HL-60 (cell line): Measurements from ENCODE around the gene ACTL6A.

Experiments
- DNase-seq, 2 experiments: peaks; one replicate each; pipeline ENCODE4 v3.0.0-alpha.2; 2010 to 2020; ENCODE audit warnings: low read depth in 1 of 2, low spot score in 1 of 2
- H3K27ac ChIP-seq: fragments of 250-450 bp; sonication (Bioruptor Pico); replicated peaks from 2 replicates; pipeline ENCODE4 v1.5.1; 2020; ENCODE audit warnings: mild to moderate bottlenecking, moderate library complexity
- H3K27me3 ChIP-seq: fragments of 250-450 bp; sonication (Bioruptor Pico); 2 replicates; pipeline ENCODE4 v1.5.1; 2021; ENCODE audit warnings: mild to moderate bottlenecking, moderate library complexity; ENCODE audit not compliant: insufficient read depth, poor library complexity, severe bottlenecking
- H3K4me3 ChIP-seq: replicated peaks from 2 replicates; pipeline ENCODE4 v1.5.1; 2011; ENCODE audit warnings: mild to moderate bottlenecking, control low read depth, low read length; ENCODE audit not compliant: insufficient read depth
- GABPA ChIP-seq: IDR thresholded peaks from 2 replicates; pipeline ENCODE4 v1.6.1; 2012; ENCODE audit warnings: low read depth
- POLR2AphosphoS5 ChIP-seq: IDR thresholded peaks from 2 replicates; pipeline ENCODE4 v1.6.1; 2012; ENCODE audit warnings: low read depth
- SPI1 ChIP-seq: IDR thresholded peaks from 2 replicates; pipeline ENCODE4 v1.6.1; 2012; ENCODE audit warnings: low read depth, mild to moderate bottlenecking, borderline replicate concordance
- TF ChIP-seq, protein P1 (sequence below): IDR thresholded peaks from one replicate; pipeline ENCODE4 v1.5.1; 2011; ENCODE audit warnings: low read length, control low read depth, inconsistent platforms; ENCODE audit not compliant: insufficient read depth
- TF ChIP-seq, protein P2 (sequence below): IDR thresholded peaks from 2 replicates; pipeline ENCODE4 v1.6.1; 2012; ENCODE audit warnings: low read depth; ENCODE audit not compliant: insufficient replicate concordance

The ACTL6A gene

DNA sequence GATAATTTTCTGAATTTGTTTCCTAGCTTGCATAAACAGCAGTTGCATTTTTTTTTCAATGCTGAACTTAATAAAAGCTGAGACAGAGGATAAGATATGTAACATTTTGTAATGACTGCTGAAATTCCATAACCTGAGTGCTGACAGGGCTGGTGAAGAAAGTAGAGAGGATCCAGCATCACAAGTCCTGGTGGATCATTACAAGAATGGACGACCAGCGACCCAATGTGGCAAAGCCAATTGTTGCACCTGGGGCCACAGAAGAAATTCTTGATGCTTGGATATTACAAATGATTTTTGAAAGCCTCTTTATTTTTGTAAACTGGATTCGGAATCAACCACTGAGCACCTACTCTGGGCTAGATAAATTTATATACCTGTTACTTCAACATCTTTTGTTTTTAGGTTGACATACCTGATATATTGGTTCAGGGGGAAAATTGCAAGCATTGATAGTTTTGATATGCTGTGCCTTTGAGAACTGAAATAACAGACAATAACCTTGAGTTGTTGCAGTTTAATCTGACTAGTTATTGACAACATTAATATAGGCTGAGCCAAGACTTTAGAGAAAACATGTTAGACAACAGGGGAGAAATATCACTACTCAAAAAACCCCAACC is 3.9 kb upstream of the ACTL6A start:
- peak; percentile 13 to 76 for DNase-seq
- Histone ChIP-seq H3K4me3 (no peak overlapping the region), H3K27ac (no peak overlapping the region), H3K27me3 (no peaks in the 10 kb centered on the region)
- TF ChIP-seq, protein P1, sequence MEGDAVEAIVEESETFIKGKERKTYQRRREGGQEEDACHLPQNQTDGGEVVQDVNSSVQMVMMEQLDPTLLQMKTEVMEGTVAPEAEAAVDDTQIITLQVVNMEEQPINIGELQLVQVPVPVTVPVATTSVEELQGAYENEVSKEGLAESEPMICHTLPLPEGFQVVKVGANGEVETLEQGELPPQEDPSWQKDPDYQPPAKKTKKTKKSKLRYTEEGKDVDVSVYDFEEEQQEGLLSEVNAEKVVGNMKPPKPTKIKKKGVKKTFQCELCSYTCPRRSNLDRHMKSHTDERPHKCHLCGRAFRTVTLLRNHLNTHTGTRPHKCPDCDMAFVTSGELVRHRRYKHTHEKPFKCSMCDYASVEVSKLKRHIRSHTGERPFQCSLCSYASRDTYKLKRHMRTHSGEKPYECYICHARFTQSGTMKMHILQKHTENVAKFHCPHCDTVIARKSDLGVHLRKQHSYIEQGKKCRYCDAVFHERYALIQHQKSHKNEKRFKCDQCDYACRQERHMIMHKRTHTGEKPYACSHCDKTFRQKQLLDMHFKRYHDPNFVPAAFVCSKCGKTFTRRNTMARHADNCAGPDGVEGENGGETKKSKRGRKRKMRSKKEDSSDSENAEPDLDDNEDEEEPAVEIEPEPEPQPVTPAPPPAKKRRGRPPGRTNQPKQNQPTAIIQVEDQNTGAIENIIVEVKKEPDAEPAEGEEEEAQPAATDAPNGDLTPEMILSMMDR = peak; percentile 83
- no peak for TF ChIP-seq SPI1

DNA sequence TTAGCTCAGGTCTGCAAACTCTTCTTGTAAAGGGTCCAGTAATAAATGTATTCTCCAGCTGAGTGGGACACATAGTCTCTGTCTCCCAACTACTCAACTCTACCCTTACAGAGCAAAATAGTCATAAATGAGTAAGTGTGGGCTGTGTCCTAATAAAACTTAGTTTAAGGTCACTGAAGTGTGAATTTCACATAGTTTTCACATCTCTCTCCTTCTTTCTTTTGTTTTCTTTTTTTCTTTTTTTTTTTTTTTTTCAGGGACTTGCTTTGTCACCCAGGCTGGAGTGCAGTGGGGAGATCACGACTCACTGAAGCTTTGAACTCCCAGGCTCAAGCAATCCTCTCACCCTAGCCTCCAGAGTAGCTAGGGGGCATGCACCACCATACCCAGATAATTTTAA is 1.9 kb upstream of the ACTL6A start:
- Histone ChIP-seq H3K4me3 (no peak overlapping the region), H3K27ac (no peak overlapping the region)
- TF ChIP-seq, protein P2, sequence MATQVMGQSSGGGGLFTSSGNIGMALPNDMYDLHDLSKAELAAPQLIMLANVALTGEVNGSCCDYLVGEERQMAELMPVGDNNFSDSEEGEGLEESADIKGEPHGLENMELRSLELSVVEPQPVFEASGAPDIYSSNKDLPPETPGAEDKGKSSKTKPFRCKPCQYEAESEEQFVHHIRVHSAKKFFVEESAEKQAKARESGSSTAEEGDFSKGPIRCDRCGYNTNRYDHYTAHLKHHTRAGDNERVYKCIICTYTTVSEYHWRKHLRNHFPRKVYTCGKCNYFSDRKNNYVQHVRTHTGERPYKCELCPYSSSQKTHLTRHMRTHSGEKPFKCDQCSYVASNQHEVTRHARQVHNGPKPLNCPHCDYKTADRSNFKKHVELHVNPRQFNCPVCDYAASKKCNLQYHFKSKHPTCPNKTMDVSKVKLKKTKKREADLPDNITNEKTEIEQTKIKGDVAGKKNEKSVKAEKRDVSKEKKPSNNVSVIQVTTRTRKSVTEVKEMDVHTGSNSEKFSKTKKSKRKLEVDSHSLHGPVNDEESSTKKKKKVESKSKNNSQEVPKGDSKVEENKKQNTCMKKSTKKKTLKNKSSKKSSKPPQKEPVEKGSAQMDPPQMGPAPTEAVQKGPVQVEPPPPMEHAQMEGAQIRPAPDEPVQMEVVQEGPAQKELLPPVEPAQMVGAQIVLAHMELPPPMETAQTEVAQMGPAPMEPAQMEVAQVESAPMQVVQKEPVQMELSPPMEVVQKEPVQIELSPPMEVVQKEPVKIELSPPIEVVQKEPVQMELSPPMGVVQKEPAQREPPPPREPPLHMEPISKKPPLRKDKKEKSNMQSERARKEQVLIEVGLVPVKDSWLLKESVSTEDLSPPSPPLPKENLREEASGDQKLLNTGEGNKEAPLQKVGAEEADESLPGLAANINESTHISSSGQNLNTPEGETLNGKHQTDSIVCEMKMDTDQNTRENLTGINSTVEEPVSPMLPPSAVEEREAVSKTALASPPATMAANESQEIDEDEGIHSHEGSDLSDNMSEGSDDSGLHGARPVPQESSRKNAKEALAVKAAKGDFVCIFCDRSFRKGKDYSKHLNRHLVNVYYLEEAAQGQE = no peak
- no peak for TF ChIP-seq SPI1
- TF ChIP-seq, protein P1 = no peak
- TF ChIP-seq POLR2AphosphoS5 = no peak
- no peak for TF ChIP-seq GABPA

DNA sequence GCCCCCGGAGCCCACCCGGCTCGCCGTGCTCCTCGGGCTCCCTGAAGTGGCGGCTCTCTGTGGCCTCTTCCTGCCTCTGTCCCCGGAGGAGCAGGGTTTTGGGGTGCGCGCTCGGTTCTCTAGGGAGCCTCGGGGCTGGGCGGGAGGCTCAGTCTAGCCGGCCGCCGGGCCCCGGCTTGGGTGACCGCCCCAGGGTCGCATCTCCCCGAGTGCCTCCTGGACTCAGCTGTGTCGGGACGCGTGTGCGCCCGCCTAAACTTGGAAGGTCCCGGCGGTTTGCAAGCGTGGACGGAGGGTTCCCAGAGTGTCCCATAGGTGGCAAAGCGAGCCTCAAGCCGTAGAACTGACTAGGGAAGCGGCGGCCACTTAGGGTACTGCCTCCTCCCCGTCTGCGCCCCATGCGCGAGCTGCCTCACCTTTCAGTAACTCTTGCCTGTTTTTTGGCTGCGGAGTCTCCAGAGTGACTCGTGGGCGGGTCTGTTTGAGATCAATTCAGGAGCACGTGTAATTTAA is 601 bp downstream of the ACTL6A start:
- Histone ChIP-seq H3K27me3 (no peaks in the 10 kb centered on the region), H3K4me3 (peak overlapping the region; percentile 79), H3K27ac (peak overlapping the region; percentile 92)
- TF ChIP-seq, protein P1 = peak; percentile 30
- peak; percentile 24; the same call in 1 of the 2 replicates for TF ChIP-seq POLR2AphosphoS5
- TF ChIP-seq, protein P2 = no peak
- no peak for TF ChIP-seq GABPA
- TF ChIP-seq SPI1 = no peak; the same call in 1 of the 2 replicates
- peak; percentile 41 to 85 for DNase-seq

More for the DNA sequence above, 1.9 kb upstream of the ACTL6A start:
- no peak for DNase-seq
- no peaks in the 10 kb centered on the region for H3K27me3 ChIP-seq

DNA sequence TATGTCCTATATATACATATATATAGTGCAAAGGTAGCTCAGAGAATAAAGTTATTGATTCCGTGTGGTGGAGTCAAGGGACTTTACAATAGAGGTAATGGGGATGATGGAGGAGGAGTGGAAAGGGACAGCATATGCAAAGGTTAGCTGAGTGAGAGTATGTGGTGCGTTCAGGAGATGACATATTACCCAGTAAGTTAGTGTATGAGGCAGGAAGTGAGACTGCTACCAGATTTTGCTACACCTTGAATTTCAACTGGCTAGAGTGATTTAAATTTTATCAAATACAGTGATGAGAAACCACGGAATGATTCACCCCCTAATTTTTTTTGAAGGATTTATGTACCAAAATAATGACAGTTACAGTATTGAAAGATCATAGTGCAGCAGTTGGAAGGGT is 2.8 kb downstream of the ACTL6A start:
- DNase-seq = no peak
- TF ChIP-seq, protein P1 = no peak
- no peak for TF ChIP-seq POLR2AphosphoS5
- TF ChIP-seq, protein P2 = no peak
- no peak for TF ChIP-seq SPI1
- TF ChIP-seq GABPA = no peak
- H3K27ac ChIP-seq = no peak overlapping the region

More for the DNA sequence above, 2.8 kb downstream of the ACTL6A start:
- no peak overlapping the region for H3K4me3 ChIP-seq
- no peaks in the 10 kb centered on the region for H3K27me3 ChIP-seq
